Measurements from ENCODE around the gene YY1. TPM values are rescaled to one million over a fixed set of nuclear protein-coding genes. Genes with fewer than 3 reads are reported as not detected.
A peak's percentile ranks its signal among the peaks of the same experiment; 100 is the strongest.

YY1 gene
- 30.4 and 53.6 TPM in 2 replicates for total RNA-seq (2011; cell fraction: chromatin; rRNA removed; ENCODE audit: low replicate concordance)
- total RNA-seq (2011; cell fraction: nucleolus; rRNA removed): 21.0 and 21.6 TPM in 2 replicates
- 32.7 and 52.1 TPM in 2 replicates for total RNA-seq (2011; cell fraction: nucleoplasm; rRNA removed)
- total RNA-seq (2014; rRNA removed) (45.3 and 46.7 TPM in 2 replicates), total RNA-seq (2014; rRNA removed; fragmentation: Illumina TruSeq; extraction: Trizol) (70.8 and 81.3 TPM in 2 replicates), total RNA-seq (2015; rRNA removed; fragmentation: Illumina TruSeq; extraction: Trizol) (44.3 and 53.0 TPM in 2 replicates), total RNA-seq (2021) (74.2 and 76.9 TPM in 2 replicates), polyA plus RNA-seq (2011; rRNA removed) (35.4 and 55.0 TPM in 2 replicates), polyA plus RNA-seq (2014; fragmentation: Illumina TruSeq; extraction: Trizol) (43.9 and 46.5 TPM in 2 replicates), polyA plus RNA-seq (2014; fragmentation: Nextera tagmentation; extraction: Ambion mirVana) (10 to 100 TPM; 20.8 to 21.0 TPM), polyA plus RNA-seq (2014; rRNA removed) (28.8 and 29.0 TPM in 2 replicates), polyA minus RNA-seq (2011; rRNA and poly(A)+ RNA removed) (33.4 and 50.0 TPM in 2 replicates), Bru-seq, nascent RNA (percentile 85 among the genes with signal in this experiment), BruChase-seq, experiment 1, labeled RNA remaining after a 2-hour chase (percentile 91 among the genes with signal in this experiment), BruChase-seq, experiment 2, labeled RNA remaining after a 6-hour chase (percentile 91 among the genes with signal in this experiment)
- 16.4 TPM in 2 replicates for polyA plus RNA-seq (2011; cell fraction: cytosol; rRNA removed)
- 22.7 and 24.9 TPM in 2 replicates for polyA plus RNA-seq (2011; cell fraction: nucleus; rRNA removed)
- polyA plus RNA-seq (2012): 44.5 and 48.2 TPM in 2 replicates
- polyA minus RNA-seq (2011; cell fraction: cytosol; rRNA and poly(A)+ RNA removed): 21.0 and 27.0 TPM in 2 replicates
- polyA minus RNA-seq (2011; cell fraction: nucleus; rRNA and poly(A)+ RNA removed): 11.6 and 19.1 TPM in 2 replicates
- long read RNA-seq, experiment 1, full-length matches to known transcripts: 133 of 170 reads
- long read RNA-seq, experiment 1, partial matches to known transcripts: 4 of 170 reads
- long read RNA-seq, experiment 1, other reads (novel, unspliced or antisense): 33 of 170 reads
- long read RNA-seq, experiment 2, full-length matches to known transcripts: 93 of 122 reads
- long read RNA-seq, experiment 2, partial matches to known transcripts: 1 of 122 reads
- long read RNA-seq, experiment 2, other reads (novel, unspliced or antisense): 28 of 122 reads
- long read RNA-seq, experiment 3, full-length matches to known transcripts: 21 of 48 reads
- long read RNA-seq, experiment 3, partial matches to known transcripts: 21 of 48 reads
- long read RNA-seq, experiment 3, other reads (novel, unspliced or antisense): 6 of 48 reads

DNA sequence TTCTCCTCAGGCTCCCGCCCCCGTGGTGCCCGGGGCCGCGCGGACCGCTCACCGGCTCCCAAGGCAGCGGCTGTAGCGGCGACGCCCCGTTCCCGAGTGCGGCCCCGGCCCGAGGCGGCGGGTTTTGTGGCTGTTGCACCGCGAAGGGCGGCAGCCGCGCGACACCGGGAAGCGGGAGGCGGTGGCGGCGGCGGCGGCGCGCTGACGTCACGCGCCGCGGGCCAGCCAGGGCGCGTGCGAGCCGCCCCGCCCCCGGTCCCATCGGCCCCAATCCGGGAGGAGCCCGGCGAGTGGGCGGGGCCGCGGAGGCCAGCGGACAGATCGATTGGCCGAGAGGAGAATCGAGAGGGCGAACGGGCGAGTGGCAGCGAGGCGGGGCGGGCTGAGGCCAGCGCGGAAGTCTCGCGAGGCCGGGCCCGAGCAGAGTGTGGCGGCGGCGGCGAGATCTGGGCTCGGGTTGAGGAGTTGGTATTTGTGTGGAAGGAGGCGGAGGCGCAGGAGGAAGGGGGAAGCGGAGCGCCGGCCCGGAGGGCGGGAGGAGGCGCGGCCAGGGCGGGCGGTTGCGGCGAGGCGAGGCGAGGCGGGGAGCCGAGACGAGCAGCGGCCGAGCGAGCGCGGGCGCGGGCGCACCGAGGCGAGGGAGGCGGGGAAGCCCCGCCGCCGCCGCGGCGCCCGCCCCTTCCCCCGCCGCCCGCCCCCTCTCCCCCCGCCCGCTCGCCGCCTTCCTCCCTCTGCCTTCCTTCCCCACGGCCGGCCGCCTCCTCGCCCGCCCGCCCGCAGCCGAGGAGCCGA, at the start of gene YY1:
YY1 (plus strand) TSS at position 726 of the 792 bp plus-strand sequence. CDS start 101 bp downstream, outside the sequence.
- H3K36me3 ChIP-seq (ENCODE audit: control insufficient read depth, insufficient read depth, low read length): peaks cover 39% of the 10 kb centered on the region
- no peaks in the 10 kb centered on the region for H3K27me3 ChIP-seq (ENCODE audit: control insufficient read depth in 2 of 2, insufficient read depth in 2 of 2, low read length in 2 of 2)
- peak within 1 kb of the TSS; percentile 94 to 99 for H3K9ac ChIP-seq (ENCODE audit: insufficient read depth in 1 of 2, low read depth in 2 of 2, low read length in 2 of 2)
- H3K9me3 ChIP-seq (replicated peaks; ENCODE audit: control insufficient read depth, insufficient read depth, low read depth, low read length): no peaks in the 10 kb centered on the region
- in situ Hi-C loops (cut with MboI): no loop called here
- ATAC-seq (peak; percentile 91), FAIRE-seq (peak; percentile 78), DNase-seq (ENCODE audit: extremely low read depth in 1 of 4, low spot score in 3 of 4) (peak; percentile 86 to 96 (median 91))
- no TSS peak for BruUV-seq (replicated peaks)
- 0% methylated on average over 3 of the region's 125 CpGs for WGBS (ENCODE audit: insufficient coverage, low coverage, missing lambda C conversion rate)
- peaks cover 88% of the 10 kb centered on the region for H3K79me2 ChIP-seq (ENCODE audit: control insufficient read depth, insufficient read depth, low read length)
- H3K9me1 ChIP-seq (ENCODE audit: control insufficient read depth, insufficient read depth, low read length): no peaks in the 10 kb centered on the region
- H3K4me3 ChIP-seq: peak within 1 kb of the TSS; percentile 96
- intact Hi-C loops (cut with micrococcal nuclease): loop anchor here (2.0 to 5.0 kb wide), 3 partner anchors 18 to 171 kb away; partner anchors contain the start of gene EVL
- H3K4me1 ChIP-seq (replicated peaks in 1 of 2; ENCODE audit: control insufficient read depth in 2 of 2, insufficient read depth in 2 of 2, low read length in 2 of 2): peaks cover 13 to 15% of the 10 kb centered on the region in 2 experiments; a peak in 4 of 5 replicates
- H4K20me1 ChIP-seq (replicated peaks; ENCODE audit: control insufficient read depth, insufficient read depth, low read length): peaks cover 36% of the 10 kb centered on the region
- H2AFZ ChIP-seq (ENCODE audit: low read depth, low read length): 0 out of 2 replicates have a peak within 1 kb of the TSS, but pooled peaks have one; percentile 16
- peak within 1 kb of the TSS; percentile 89 for H3K4me2 ChIP-seq (ENCODE audit: insufficient read depth, low read length)
- POLR2A ChIA-PET: interaction anchor here (0.8 to 4.5 kb wide), 3 partner anchors 16 to 46 kb away, joined by 3 to 46 read pairs (median 3); no protein-coding TSS in a partner anchor
- peak within 1 kb of the TSS; percentile 98 for H3K27ac ChIP-seq (ENCODE audit: extremely low read depth, low read depth, low read length)
- CTCF ChIA-PET (ENCODE audit: low intra/inter-chr PET ratio): no interaction called here
- TF ChIP-seq RFX5 (IDR thresholded peaks at IDR 0.05; ENCODE audit: low read depth, low read length): no peak
- no peak for TF ChIP-seq JUN (IDR thresholded peaks at IDR 0.05; ENCODE audit: borderline replicate concordance, low read depth, low read length)
- no peak for TF ChIP-seq JUN (CRISPR knock-in tag; IDR thresholded peaks at IDR 0.05; ENCODE audit: borderline replicate concordance)
- TF ChIP-seq, protein P1, sequence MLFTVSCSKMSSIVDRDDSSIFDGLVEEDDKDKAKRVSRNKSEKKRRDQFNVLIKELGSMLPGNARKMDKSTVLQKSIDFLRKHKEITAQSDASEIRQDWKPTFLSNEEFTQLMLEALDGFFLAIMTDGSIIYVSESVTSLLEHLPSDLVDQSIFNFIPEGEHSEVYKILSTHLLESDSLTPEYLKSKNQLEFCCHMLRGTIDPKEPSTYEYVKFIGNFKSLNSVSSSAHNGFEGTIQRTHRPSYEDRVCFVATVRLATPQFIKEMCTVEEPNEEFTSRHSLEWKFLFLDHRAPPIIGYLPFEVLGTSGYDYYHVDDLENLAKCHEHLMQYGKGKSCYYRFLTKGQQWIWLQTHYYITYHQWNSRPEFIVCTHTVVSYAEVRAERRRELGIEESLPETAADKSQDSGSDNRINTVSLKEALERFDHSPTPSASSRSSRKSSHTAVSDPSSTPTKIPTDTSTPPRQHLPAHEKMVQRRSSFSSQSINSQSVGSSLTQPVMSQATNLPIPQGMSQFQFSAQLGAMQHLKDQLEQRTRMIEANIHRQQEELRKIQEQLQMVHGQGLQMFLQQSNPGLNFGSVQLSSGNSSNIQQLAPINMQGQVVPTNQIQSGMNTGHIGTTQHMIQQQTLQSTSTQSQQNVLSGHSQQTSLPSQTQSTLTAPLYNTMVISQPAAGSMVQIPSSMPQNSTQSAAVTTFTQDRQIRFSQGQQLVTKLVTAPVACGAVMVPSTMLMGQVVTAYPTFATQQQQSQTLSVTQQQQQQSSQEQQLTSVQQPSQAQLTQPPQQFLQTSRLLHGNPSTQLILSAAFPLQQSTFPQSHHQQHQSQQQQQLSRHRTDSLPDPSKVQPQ (CRISPR knock-in tag; IDR thresholded peaks at IDR 0.05; ENCODE audit: borderline replicate concordance): no peak
- TF ChIP-seq, protein P2, sequence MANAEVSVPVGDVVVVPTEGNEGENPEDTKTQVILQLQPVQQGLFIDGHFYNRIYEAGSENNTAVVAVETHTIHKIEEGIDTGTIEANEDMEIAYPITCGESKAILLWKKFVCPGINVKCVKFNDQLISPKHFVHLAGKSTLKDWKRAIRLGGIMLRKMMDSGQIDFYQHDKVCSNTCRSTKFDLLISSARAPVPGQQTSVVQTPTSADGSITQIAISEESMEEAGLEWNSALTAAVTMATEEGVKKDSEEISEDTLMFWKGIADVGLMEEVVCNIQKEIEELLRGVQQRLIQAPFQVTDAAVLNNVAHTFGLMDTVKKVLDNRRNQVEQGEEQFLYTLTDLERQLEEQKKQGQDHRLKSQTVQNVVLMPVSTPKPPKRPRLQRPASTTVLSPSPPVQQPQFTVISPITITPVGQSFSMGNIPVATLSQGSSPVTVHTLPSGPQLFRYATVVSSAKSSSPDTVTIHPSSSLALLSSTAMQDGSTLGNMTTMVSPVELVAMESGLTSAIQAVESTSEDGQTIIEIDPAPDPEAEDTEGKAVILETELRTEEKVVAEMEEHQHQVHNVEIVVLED (CRISPR knock-in tag; IDR thresholded peaks at IDR 0.05): peak; percentile 90
- TF ChIP-seq, protein P3, sequence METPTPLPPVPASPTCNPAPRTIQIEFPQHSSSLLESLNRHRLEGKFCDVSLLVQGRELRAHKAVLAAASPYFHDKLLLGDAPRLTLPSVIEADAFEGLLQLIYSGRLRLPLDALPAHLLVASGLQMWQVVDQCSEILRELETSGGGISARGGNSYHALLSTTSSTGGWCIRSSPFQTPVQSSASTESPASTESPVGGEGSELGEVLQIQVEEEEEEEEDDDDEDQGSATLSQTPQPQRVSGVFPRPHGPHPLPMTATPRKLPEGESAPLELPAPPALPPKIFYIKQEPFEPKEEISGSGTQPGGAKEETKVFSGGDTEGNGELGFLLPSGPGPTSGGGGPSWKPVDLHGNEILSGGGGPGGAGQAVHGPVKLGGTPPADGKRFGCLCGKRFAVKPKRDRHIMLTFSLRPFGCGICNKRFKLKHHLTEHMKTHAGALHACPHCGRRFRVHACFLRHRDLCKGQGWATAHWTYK (CRISPR knock-in tag; IDR thresholded peaks at IDR 0.05): no peak
- TF ChIP-seq CBX5 (IDR thresholded peaks at IDR 0.05; ENCODE audit: borderline replicate concordance, low read depth): no peak
